Measurements from ENCODE around the gene OR10A4.

DNA sequence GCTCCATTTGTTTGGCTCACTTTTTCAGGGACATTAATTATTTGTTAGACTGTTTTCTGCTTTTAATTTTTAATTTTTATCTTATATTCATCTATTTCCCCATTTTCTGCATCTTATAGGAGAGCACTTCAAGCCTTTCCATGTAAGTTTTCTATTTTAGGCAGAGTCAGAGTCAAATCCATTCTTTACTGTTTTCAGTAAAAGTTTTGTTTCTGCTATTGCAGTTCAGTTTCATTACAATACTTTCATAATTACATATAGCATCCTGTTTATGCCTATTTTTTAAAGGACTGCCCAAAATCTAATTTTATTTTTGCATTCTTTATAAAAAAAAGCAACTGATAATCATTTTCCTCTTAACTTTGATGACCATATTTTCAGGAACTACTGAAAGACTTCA lies 34.7 kb upstream of the OR10A4 start:
- TF ChIP-seq, protein P1, sequence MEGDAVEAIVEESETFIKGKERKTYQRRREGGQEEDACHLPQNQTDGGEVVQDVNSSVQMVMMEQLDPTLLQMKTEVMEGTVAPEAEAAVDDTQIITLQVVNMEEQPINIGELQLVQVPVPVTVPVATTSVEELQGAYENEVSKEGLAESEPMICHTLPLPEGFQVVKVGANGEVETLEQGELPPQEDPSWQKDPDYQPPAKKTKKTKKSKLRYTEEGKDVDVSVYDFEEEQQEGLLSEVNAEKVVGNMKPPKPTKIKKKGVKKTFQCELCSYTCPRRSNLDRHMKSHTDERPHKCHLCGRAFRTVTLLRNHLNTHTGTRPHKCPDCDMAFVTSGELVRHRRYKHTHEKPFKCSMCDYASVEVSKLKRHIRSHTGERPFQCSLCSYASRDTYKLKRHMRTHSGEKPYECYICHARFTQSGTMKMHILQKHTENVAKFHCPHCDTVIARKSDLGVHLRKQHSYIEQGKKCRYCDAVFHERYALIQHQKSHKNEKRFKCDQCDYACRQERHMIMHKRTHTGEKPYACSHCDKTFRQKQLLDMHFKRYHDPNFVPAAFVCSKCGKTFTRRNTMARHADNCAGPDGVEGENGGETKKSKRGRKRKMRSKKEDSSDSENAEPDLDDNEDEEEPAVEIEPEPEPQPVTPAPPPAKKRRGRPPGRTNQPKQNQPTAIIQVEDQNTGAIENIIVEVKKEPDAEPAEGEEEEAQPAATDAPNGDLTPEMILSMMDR (IDR thresholded peaks at IDR 0.05) = no peak
- no peak for TF ChIP-seq POLR2A (IDR thresholded peaks at IDR 0.05)

Measured in testis (tissue), 2 donors.